Occipital lobe (tissue), 2 donors: ENCODE measurements around the gene PARP15. TPM values are rescaled to one million over a fixed set of nuclear protein-coding genes. Genes with fewer than 3 reads are reported as not detected.
"Not testable (repeated sequence)": the region's sequence is repeated elsewhere in the genome, so short reads cannot be mapped to it uniquely, and the experiment has no call there.

Experiments used
- DNase-seq: peaks from one replicate; lab custom pipeline; 2025; lab: John Stamatoyannopoulos, UW
- total RNA-seq: library from RNA; depleted of rRNA; stranded (reverse); fragments of >200 nt; gene quantifications from one replicate; pipeline ENCODE4 v1.2.3, GENCODE V29; 2014

The PARP15 gene
- total RNA-seq, 1 donor from 2014 or later, result not detected

GRCh38 chr3:122665226-122665786, 87.9 kb downstream of the PARP15 start:
- no peak for DNase-seq

- DNase-seq, result no peak
Measured at GRCh38 chr3:122665881-122666280, 88.4 kb downstream of the PARP15 start.

GRCh38 chr3:122668930-122669730, 91.7 kb downstream of the PARP15 start:
- DNase-seq, result no peak

GRCh38 chr3:122671553-122671952, 94.1 kb downstream of the PARP15 start:
- DNase-seq, result no peak

GRCh38 chr3:122674339-122674738, 96.9 kb downstream of the PARP15 start:
- DNase-seq, result no peak

GRCh38 chr3:122676759-122677158, 99.3 kb downstream of the PARP15 start:
- no peak for DNase-seq

- no peak for DNase-seq
Measured at GRCh38 chr3:122677216-122677615, 99.8 kb downstream of the PARP15 start.

GRCh38 chr3:122678506-122678905, 101.1 kb downstream of the PARP15 start:
- DNase-seq, result no peak

- peak; percentile 49 for DNase-seq
Measured at GRCh38 chr3:122679085-122679881, 101.8 kb downstream of the PARP15 start.

GRCh38 chr3:122679882-122680474, 102.5 kb downstream of the PARP15 start:
- no peak for DNase-seq

- peak; percentile 32 for DNase-seq
Measured at GRCh38 chr3:122680475-122681283, 103.2 kb downstream of the PARP15 start, which contains the start of gene PARP14. Gene PARP14 (plus strand): TSS chr3:122680839. CDS start chr3:122680884, 45 bp downstream.

GRCh38 chr3:122681284-122681973, 104.0 kb downstream of the PARP15 start:
- no peak for DNase-seq

- DNase-seq, result no peak
Measured at GRCh38 chr3:122681974-122682409, 104.5 kb downstream of the PARP15 start.

GRCh38 chr3:122682778-122683411, 105.4 kb downstream of the PARP15 start:
- not testable (repeated sequence) for DNase-seq

GRCh38 chr3:122687298-122687697, 109.8 kb downstream of the PARP15 start:
- no peak for DNase-seq
